ENCODE data around the gene STARD5.

The STARD5 gene

GRCh38 chr15:81317642-81318017, 6.3 kb downstream of the STARD5 start:
- Histone ChIP-seq H3K36me3 (ENCODE audit: control insufficient read depth, insufficient read depth, low read length) (peaks cover 22% of the 10 kb centered on the region), H3K4me1 (ENCODE audit: control insufficient read depth, insufficient read depth, low read length) (peaks cover 5% of the 10 kb centered on the region), H3K4me3 (ENCODE audit: low read length) (no peak overlapping the region), H3K9ac (ENCODE audit: low read length) (no peak overlapping the region), H3K27ac (ENCODE audit: low read depth, low read length) (no peak overlapping the region), H3K27me3 (ENCODE audit: control insufficient read depth, insufficient read depth, low read length) (no peaks in the 10 kb centered on the region)

GRCh38 chr15:81316267-81316666, 7.7 kb downstream of the STARD5 start:
- H3K4me3 ChIP-seq (ENCODE audit: low read length), result no peak overlapping the region
- no peak overlapping the region for H3K9ac ChIP-seq (ENCODE audit: low read length)
- H3K4me1 ChIP-seq (ENCODE audit: control insufficient read depth, insufficient read depth, low read length), result peaks cover 5% of the 10 kb centered on the region
- peaks cover 25% of the 10 kb centered on the region for H3K36me3 ChIP-seq (ENCODE audit: control insufficient read depth, insufficient read depth, low read length)
- no peak overlapping the region for H3K27ac ChIP-seq (ENCODE audit: low read depth, low read length)
- no peaks in the 10 kb centered on the region for H3K27me3 ChIP-seq (ENCODE audit: control insufficient read depth, insufficient read depth, low read length)

- peaks cover 25% of the 10 kb centered on the region for H3K36me3 ChIP-seq (ENCODE audit: control insufficient read depth, insufficient read depth, low read length)
- peaks cover 5% of the 10 kb centered on the region for H3K4me1 ChIP-seq (ENCODE audit: control insufficient read depth, insufficient read depth, low read length)
- H3K4me3 ChIP-seq (ENCODE audit: low read length), result no peak overlapping the region
- H3K27me3 ChIP-seq (ENCODE audit: control insufficient read depth, insufficient read depth, low read length), result no peaks in the 10 kb centered on the region
- no peak overlapping the region for H3K27ac ChIP-seq (ENCODE audit: low read depth, low read length)
- H3K9ac ChIP-seq (ENCODE audit: low read length), result no peak overlapping the region
Observed at GRCh38 chr15:81315452-81316175, 8.3 kb downstream of the STARD5 start.

DNA sequence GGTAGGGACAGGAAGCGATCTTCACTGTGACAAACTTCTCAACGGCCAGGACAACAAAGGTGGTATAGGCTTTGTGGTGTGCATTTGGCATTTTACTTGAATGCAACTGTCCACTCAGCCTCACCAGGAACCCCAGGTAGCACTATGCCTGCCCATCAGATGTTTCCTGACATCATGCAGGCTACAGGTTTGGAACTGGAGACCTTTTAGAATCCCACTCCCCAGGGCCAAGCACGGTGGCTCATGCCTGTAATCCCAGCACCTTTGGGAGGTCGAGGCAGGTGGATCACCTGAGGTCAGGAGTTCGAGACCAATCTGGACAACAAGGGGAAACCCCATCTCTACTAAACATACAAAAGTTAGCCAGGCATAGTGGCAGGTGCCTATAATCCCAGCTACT, 9.6 kb downstream of the STARD5 start:
- H3K9ac ChIP-seq (ENCODE audit: low read length), result no peak overlapping the region
- no peak overlapping the region for H3K4me3 ChIP-seq (ENCODE audit: low read length)
- peaks cover 5% of the 10 kb centered on the region for H3K4me1 ChIP-seq (ENCODE audit: control insufficient read depth, insufficient read depth, low read length)
- H3K27ac ChIP-seq (ENCODE audit: low read depth, low read length), result no peak overlapping the region
- H3K36me3 ChIP-seq (ENCODE audit: control insufficient read depth, insufficient read depth, low read length), result peaks cover 28% of the 10 kb centered on the region
- no peaks in the 10 kb centered on the region for H3K27me3 ChIP-seq (ENCODE audit: control insufficient read depth, insufficient read depth, low read length)

- Histone ChIP-seq H3K4me3 (ENCODE audit: low read length) (no peak overlapping the region), H3K27me3 (ENCODE audit: control insufficient read depth, insufficient read depth, low read length) (no peaks in the 10 kb centered on the region), H3K4me1 (ENCODE audit: control insufficient read depth, insufficient read depth, low read length) (peaks cover 5% of the 10 kb centered on the region), H3K27ac (ENCODE audit: low read depth, low read length) (no peak overlapping the region), H3K9ac (ENCODE audit: low read length) (no peak overlapping the region), H3K36me3 (ENCODE audit: control insufficient read depth, insufficient read depth, low read length) (peaks cover 21% of the 10 kb centered on the region)
Observed at GRCh38 chr15:81313686-81314085, 10.3 kb downstream of the STARD5 start.

DNA sequence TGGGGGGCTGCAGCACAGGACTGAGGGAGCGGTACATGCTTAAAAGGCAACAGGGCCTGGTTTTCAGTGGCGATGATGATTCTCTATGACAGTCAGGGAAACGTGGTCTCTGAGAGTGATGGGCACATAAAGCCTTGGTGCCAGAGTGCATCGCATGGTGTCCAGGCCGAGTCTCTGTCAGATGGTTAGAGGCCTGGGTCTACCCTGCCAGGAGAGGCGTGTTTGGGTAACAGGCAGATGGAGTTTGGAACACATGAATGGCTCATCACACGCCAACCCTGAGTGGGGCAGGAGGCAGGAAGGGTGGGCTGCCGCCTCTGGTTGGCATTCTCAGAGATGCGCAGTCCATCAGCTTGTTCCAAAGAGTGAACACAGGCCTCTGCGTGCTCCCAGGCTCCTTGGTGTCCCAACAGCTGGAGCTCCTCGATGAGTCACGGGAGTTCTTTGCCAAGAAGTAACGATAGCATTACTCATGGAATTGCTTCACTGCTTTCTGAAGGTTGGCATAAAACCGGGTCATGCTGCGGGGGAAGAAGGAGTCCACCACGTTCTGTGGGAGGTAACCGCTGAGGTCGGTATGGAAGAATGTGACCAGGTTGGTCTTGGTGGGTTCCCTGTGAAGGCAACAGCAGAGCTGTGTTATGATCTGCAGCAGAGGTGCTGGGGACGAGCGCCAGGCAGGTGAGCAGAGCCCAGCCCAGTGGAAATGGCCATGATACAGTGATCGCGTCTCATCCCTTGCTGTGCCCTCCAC, 11.0 kb downstream of the STARD5 start:
- no peak overlapping the region for H3K9ac ChIP-seq (ENCODE audit: low read length)
- peaks cover 5% of the 10 kb centered on the region for H3K4me1 ChIP-seq (ENCODE audit: control insufficient read depth, insufficient read depth, low read length)
- no peak overlapping the region for H3K27ac ChIP-seq (ENCODE audit: low read depth, low read length)
- H3K27me3 ChIP-seq (ENCODE audit: control insufficient read depth, insufficient read depth, low read length), result no peaks in the 10 kb centered on the region
- H3K36me3 ChIP-seq (ENCODE audit: control insufficient read depth, insufficient read depth, low read length), result peaks cover 15% of the 10 kb centered on the region
- H3K4me3 ChIP-seq (ENCODE audit: low read length), result no peak overlapping the region

DNA sequence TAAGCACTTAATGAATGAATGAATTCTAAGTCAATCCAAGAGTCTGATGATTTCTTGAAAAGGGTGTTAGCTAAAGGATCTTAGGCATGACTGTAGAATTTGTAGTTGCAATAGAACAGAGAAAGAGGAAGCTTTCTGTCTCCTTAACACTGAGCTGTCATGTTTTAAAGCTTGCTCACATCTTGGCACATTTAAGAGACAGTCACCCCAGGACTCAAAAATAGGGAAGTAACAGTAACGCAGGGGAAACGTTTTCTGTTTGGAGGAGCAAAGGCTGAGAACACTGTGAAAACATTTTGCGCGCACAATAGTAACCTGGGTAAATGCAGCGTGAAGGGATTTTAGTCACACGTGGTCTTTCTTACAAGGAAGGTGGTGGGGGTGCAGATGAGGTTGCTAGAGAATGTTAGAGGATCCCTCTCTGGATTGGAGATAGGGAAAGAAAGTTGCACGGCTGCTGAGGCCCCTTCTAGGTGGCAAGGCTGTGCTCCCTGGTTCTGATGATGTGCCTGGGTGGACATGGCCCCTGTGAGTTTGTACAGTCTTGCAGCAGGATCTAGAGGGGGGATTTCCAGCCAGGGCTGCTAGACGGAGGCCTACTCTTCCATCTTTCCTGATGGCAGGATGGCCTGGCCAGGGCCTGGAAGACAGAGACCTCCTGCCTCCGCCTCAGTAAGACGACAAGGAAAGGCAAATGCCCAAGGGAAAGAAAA, 12.0 kb downstream of the STARD5 start:
- H3K4me3 ChIP-seq (ENCODE audit: low read length), result no peak overlapping the region
- H3K36me3 ChIP-seq (ENCODE audit: control insufficient read depth, insufficient read depth, low read length), result peaks cover 9% of the 10 kb centered on the region
- H3K4me1 ChIP-seq (ENCODE audit: control insufficient read depth, insufficient read depth, low read length), result peaks cover 5% of the 10 kb centered on the region
- H3K9ac ChIP-seq (ENCODE audit: low read length), result no peak overlapping the region
- no peak overlapping the region for H3K27ac ChIP-seq (ENCODE audit: low read depth, low read length)
- no peaks in the 10 kb centered on the region for H3K27me3 ChIP-seq (ENCODE audit: control insufficient read depth, insufficient read depth, low read length)

DNA sequence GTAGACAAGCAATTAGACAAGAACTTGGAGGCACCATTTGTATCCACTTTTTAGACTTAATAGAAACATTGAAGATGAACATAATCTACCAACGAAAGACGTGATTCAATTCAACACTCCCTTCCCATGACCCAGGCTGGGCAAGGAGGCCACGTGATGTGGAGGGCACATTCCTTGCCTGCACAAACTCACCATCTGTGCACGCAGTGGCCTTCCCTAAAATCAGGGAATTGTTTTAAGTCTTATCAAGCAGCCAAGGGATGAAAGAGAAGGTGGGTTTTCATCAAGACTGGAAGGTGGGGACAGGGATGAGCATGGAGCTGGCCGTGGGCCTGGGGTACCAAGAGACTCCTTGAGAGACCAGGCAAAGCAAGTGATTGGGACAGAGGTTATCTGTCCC, 13.5 kb downstream of the STARD5 start:
- no peak overlapping the region for H3K27ac ChIP-seq (ENCODE audit: low read depth, low read length)

DNA sequence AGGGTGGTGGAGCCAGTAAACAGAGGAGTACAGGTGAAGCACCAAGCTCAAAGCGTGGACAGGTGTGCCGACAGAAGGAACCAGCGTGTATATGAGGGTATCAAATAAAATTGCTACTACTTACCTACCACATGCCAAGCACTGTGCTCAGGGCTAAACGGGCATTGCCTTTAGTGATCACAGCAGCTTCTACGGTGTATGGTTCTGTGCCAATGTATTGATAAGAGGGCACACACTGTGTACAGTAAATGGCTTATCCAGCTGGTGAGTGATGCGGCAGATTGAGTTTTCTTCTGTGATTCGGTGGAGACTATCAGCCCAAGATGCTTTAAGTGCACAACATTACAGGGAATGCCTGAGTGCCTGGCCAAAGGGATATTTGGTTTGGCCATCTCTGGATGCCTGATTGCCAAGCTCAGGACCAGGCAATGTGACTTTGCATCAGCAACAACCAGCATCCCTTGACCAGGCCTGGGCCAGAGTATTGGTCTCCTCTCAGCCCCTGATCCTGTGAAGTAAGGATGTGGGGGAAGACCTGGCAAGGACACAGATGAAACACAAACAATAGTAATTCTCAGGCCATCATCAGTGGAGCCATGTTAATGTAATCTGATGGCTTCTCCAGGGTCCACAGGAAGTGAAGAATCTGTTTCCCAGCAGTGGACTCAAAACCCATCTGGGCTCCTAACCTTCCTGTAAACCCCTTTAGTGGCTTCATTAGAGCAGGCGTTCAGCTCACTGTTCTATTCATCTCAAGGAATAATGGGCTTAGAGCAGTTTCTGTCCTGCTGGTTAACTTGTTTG, 14.1 kb downstream of the STARD5 start:
- Histone ChIP-seq H3K9ac (ENCODE audit: low read length) (no peak overlapping the region), H3K4me3 (ENCODE audit: low read length) (no peak overlapping the region), H3K4me1 (ENCODE audit: control insufficient read depth, insufficient read depth, low read length) (peaks cover 5% of the 10 kb centered on the region), H3K27me3 (ENCODE audit: control insufficient read depth, insufficient read depth, low read length) (no peaks in the 10 kb centered on the region), H3K36me3 (ENCODE audit: control insufficient read depth, insufficient read depth, low read length) (peaks cover 13% of the 10 kb centered on the region), H3K27ac (ENCODE audit: low read depth, low read length) (no peak overlapping the region)

More for the DNA sequence above, 13.5 kb downstream of the STARD5 start:
- Histone ChIP-seq H3K9ac (ENCODE audit: low read length) (no peak overlapping the region), H3K4me1 (ENCODE audit: control insufficient read depth, insufficient read depth, low read length) (peaks cover 5% of the 10 kb centered on the region), H3K27me3 (ENCODE audit: control insufficient read depth, insufficient read depth, low read length) (no peaks in the 10 kb centered on the region), H3K36me3 (ENCODE audit: control insufficient read depth, insufficient read depth, low read length) (peaks cover 13% of the 10 kb centered on the region), H3K4me3 (ENCODE audit: low read length) (no peak overlapping the region)

DNA sequence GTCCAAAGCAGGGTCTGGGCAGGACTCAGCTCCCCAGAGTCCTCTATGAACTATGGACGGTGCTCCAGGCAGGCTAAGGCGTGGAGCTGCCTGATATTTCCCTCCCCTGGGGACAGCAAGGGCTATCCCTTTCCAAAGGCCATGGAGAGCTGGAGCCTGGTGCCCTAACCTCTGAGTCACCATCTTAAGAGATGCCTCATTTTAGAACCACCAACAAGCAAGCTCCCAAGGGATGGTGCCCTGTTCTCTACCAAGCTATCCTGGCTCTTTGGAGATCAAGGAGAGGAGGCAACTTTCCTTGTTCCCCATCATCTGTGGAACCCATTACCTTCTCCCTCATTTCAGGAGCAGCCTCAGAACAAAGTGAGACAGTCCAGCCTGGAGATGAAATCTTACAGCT, 15.7 kb downstream of the STARD5 start:
- H3K4me3 ChIP-seq (ENCODE audit: low read length), result no peak overlapping the region
- H3K27ac ChIP-seq (ENCODE audit: low read depth, low read length), result no peak overlapping the region
- H3K4me1 ChIP-seq (ENCODE audit: control insufficient read depth, insufficient read depth, low read length), result peaks cover 3% of the 10 kb centered on the region
- H3K9ac ChIP-seq (ENCODE audit: low read length), result no peak overlapping the region
- no peaks in the 10 kb centered on the region for H3K27me3 ChIP-seq (ENCODE audit: control insufficient read depth, insufficient read depth, low read length)
- H3K36me3 ChIP-seq (ENCODE audit: control insufficient read depth, insufficient read depth, low read length), result peaks cover 14% of the 10 kb centered on the region

DNA sequence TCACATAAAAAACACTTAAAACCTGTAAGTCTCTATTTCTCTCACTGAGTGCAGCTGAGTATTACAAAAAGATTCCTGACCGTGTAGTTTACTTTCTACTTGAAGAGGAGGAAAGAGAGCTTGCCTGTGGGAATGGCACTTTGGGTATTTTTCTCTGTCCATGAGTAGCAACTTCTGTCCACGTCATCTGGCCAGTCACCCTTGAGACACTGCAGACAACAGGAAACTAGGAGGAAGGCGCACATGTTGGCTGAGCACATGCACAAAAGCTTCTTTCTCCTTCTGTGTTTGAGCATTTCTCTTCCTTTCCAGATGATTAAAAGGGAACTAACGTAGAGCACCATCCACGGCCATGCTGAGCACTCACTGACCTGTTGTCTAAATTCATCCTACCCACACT, 19.7 kb downstream of the STARD5 start:
- Histone ChIP-seq H3K36me3 (ENCODE audit: control insufficient read depth, insufficient read depth, low read length) (peaks cover 9% of the 10 kb centered on the region), H3K27me3 (ENCODE audit: control insufficient read depth, insufficient read depth, low read length) (no peaks in the 10 kb centered on the region), H3K4me3 (ENCODE audit: low read length) (no peak overlapping the region), H3K4me1 (ENCODE audit: control insufficient read depth, insufficient read depth, low read length) (no peaks in the 10 kb centered on the region), H3K27ac (ENCODE audit: low read depth, low read length) (no peak overlapping the region), H3K9ac (ENCODE audit: low read length) (no peak overlapping the region)

Data from rectal smooth muscle tissue (tissue), 1 donor.